HG03175 (cell line): ENCODE results near the gene COL4A2.

Experiments used
- ATAC-seq: cut with Tn5 transposase; IDR thresholded peaks from one replicate; pipeline ENCODE4 v1.9.1; 2021; ENCODE audit warnings: mild to moderate bottlenecking, moderate library complexity; ENCODE audit not compliant: unreplicated experiment

COL4A2 gene

DNA sequence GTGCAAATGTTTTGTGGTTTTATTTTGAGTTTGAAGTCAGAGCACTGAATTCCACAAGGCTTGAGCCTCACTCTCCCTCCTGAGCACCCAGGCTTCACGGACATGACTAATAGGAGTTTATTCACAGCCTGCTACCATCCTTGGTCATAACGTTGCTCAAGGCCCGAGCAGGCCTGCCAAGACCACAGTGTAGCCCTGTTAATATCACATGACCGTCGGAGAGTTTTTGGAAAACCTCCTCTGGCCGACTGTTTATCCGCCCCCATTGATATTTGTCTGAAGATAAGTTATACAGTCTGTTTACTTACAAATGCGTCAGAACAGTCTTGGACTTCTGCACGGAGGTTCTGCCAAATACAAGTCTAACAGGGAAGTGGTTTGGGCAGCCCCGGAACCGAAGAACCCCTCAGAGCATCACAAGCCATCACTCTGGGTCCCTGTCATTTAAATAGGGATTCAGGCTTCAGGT, 89.9 kb downstream of the COL4A2 start:
- ATAC-seq = no peak

DNA sequence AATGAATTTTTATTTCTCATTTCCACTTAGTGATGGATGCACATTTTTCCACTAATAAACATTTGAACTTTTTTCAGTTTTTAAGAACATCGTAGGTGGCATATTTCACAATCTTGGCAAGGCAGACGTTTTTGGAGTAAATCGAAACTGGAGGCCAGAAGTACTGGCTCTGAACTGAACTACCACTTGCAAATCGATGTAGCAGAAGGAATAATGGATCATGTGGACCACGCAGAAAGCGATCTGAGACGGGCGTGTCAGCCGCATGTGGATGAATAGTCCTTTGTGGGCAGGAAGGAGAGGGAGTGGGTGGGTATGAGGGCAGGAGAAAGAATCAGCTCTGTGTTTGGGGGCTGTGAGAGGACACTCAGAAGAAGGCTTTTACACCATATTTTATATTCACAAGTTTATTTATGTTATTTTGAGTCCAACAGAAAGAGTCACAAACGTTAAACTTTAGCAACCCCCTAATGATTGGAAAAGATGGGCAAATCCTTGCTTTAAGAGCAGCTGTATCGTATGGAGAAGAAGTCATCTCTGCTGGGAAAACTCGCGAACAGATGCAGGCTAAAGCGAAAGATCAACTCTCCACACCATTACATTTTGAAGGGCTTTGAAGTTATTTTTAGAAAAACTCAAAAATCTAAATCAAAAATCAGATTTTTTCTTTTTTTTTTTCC, 90.5 kb downstream of the COL4A2 start:
- ATAC-seq = no peak

DNA sequence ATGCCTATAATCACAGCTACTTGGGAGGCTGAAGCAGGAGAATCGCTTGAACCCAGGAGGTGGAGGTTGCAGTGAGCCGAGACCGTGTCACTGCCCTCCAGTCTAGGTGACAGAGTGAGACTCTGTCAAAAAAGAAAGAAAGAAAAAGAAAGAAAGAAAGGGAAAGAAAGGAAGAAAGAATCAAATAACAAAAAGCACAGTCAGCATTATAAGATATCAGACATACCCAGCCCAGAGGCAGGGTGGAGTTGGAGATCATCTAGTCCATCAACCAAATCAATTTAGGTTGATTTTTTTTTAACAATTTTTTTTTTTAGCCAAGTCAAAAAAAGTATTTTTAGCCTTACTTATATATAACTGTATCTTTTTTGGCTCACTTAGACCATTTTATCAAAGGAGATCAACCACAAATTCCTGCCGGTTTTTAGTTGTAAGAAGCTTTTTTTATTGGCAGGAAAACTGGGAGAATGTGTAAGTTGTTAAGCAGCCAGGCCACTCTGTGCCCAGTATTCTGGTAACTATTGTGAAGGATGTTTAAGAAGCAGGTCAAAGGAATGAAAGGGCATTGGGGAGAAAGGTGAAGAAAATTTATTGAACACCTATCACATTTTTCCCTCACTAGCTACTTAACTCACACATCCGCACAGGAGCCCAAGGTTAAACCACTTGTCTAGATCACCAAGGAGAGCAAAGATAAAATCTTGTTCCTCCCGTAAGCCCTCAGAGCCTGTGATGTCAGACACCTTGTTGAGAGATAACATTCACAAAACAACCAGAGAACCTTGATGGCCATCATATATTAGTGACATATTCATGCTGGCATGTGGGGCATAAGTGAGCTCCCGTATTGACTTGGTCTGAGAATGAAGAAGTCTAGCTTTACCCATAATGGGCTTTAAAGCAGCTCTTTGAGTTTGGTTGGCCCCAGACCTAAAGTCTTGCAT, 91.8 kb downstream of the COL4A2 start:
- no peak for ATAC-seq

GRCh38 chr13:110399801-110400200, 92.7 kb downstream of the COL4A2 start:
- no peak for ATAC-seq

GRCh38 chr13:110400786-110401533, 93.9 kb downstream of the COL4A2 start:
- no peak for ATAC-seq

GRCh38 chr13:110402299-110403069, 95.4 kb downstream of the COL4A2 start:
- no peak for ATAC-seq

DNA sequence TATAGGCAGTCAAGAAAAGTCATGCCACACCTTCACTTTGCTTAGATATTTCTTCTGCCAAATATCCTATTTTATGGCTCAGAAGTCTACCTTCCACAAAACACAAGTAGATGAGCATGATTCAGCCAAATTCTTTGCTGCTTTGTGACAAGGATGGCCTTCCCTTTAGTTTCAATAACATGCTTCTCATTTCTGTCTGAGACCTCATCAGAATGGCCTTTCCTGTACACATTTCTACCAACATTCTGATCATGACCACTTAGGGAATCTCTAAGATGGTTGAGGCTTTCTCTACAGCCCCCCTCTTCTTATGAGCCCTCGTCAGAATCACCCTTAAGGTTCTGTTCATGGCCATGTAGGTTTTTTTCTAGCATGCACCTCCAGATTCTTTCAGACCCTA, 96.2 kb downstream of the COL4A2 start:
- no peak for ATAC-seq

DNA sequence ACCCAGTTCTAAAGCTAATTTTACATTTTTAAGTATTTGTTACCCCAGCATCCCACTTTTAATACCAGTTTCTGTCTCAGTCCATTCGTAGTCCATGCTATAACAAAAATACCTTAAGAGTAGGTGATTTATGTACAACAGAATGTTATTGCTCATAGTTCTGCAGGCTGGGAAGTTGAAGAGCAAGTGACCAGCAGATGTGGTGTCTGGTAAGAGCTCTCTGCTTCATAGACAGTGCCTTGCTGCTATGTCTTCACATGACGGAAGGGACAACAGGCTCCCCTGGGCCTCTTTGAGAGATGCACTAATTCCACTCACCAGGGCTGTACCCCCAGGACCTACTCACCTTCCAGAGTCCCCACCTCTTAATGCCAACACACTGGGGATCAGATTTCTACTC, 96.6 kb downstream of the COL4A2 start:
- ATAC-seq = no peak

- no peak for ATAC-seq
These were observed 97.2 kb downstream of the COL4A2 start for GRCh38 chr13:110404321-110404720.

DNA sequence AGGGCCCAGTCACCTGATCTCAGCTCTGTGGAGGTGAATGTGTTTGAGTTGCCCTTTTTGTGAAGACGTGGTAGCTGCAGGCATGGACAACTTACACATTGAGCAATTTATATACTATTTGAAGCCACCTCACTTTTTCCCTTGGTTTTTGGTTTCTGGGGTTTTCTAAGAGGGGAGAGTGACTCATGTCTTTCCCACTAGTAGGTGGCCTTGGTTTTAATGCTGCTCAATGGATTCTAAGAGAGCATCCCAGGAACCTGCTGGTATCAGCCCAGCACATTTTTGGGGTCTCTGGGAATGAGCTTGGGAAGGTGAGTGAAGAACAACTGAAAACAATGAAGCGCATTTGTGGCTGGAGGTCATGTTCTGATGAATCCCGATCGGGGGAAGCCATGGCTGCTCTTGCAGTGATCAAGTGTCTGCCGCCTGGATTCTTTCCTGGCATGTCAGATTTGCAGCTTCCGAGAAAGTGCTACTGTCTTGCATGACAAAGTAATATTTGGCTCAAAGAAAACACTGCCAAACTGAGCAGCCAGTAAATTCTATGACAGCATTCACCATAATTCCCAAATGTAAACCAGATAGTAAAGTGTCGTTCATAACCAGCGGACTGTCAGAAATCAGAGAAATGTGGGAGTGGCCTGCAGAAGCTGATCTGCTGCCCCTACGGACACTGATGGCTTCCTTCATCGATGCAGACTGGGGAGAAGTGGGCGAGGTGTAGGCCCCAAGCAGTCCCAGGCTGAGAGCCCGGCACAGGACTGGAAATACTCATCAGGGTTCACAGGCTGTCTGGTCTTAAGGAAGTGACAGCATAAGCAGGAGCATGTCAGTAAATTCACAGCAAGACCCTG, 98.7 kb downstream of the COL4A2 start:
- ATAC-seq = no peak

GRCh38 chr13:110407021-110407420, 99.9 kb downstream of the COL4A2 start:
- no peak for ATAC-seq

DNA sequence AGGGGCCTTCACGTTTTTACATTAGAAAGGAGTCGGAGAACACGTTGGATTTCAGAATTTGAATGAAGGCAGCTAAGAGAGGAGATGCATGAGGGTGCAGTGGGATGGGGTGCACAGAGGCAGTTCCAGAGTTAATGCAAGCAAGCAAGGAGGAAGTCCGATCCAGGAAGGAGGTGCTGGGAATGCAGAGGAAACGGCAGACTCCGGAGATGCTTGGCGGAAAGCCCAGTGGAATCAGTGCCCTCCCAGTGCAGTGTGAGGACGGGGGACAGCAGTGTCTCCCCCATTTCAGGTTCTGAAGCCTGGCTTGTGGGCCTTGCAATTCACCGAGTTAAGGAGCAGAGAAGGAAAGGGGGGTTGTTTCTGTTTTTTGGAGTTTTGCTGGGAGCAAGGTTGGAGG, 100.4 kb downstream of the COL4A2 start:
- ATAC-seq = no peak

DNA sequence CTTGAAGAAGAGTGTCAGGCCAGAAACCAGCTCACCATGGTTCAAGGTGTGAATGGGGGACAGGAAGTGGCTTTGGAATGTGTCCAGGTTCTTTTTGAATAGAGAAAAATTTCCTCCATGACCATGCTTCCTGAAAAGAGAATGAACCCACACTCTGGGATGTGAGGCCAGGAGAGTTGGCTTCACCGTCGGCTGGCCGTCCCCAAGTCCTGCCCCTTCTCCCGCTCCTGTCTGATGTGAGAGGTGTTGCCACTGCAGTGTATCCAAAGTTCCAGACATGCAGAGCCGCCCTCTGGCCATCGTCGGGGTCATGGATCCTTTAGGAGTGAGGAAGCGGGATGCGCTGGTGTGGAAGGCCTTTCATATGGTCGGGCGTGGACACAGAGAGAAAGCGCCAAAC, 101.2 kb downstream of the COL4A2 start:
- no peak for ATAC-seq

DNA sequence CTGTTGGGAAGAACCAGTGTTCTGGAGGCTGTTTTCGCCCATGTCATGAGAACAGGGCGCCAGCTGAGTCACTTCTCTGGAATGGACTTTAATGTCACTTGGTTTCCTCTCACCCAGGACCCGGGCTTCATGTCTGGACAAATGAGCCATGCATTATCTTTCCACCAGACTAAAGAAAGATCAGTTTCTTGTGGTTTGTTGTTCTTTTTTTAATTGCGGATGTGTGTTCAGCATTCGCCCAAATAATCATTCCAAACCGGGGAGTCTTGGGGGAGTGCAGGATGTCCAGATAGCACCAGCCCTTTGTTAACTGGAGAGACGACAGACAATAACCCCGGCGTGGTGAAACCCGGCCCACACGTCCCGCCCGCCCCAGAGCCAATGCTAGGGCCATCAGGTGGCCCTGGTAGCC, 102.5 kb downstream of the COL4A2 start:
- no peak for ATAC-seq

DNA sequence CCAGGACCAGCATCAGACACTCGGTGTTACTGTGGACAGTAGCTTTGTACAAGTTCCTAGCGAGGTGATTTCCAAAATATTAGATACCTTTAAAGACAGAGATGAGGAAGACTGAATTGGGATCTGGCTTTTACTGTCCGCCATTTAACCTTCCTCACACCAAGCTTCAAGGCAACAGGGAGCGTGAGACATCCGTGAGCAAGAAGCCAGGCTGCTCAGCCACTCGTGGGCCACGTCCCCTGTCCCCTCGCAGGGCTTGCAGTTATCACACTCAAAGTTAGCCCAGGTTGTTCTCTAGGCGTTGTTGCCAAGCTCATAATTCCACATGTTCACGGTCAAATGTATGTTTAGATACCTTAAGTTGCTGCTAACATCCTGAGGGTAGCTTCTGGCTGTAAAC, 102.9 kb downstream of the COL4A2 start:
- no peak for ATAC-seq

- no peak for ATAC-seq
These were observed 104.0 kb downstream of the COL4A2 start for GRCh38 chr13:110410936-110411687.

DNA sequence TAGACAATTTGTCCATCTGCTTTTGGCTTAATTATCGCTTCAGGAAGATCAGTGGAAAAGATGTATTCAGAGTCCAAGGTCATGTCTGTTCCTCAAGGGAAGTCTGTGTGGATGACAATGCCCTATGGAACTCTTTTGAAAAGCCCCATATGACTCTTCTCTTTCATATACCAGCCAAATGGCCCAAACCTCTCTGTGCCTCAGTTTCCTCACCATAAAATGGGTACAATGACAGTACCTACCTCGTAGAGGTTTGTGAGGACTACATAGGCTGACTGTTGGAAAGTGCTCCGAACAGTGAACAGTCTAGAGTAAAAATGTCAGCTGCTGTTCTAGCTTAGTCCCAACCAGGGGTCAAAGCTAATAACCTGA, 104.6 kb downstream of the COL4A2 start:
- ATAC-seq = peak; percentile 5

GRCh38 chr13:110412132-110412914, 105.2 kb downstream of the COL4A2 start:
- ATAC-seq = peak; percentile 94
